HepG2 (cell line): ENCODE results near the gene LCA5. TPM values are rescaled to one million over a fixed set of nuclear protein-coding genes. Genes with fewer than 3 reads are reported as not detected.

Experiments
- CBX5 ChIP-seq: sonication (generic); formaldehyde crosslinking; IDR thresholded peaks from 2 replicates; pipeline ENCODE4 v1.4.0; 2020; ENCODE audit warnings: missing genetic modification reagents, borderline replicate concordance
- FUBP1 ChIP-seq: sonication (generic); formaldehyde crosslinking; IDR thresholded peaks from 2 replicates; pipeline ENCODE4 v1.5.1; 2020; ENCODE audit warnings: missing genetic modification reagents, mild to moderate bottlenecking, borderline replicate concordance
- GTF3A ChIP-seq: sonication (generic); formaldehyde crosslinking; conservative IDR thresholded peaks from 2 replicates; pipeline ENCODE4 v1.4.0; 2020; ENCODE audit warnings: mild to moderate bottlenecking, missing genetic modification reagents
- KAT2B ChIP-seq: fragments of 150-350 bp; IDR thresholded peaks from 2 replicates; pipeline ENCODE4 v1.6.1; 2014; ENCODE audit warnings: low read depth, low read length, borderline replicate concordance
- NRL ChIP-seq: sonication (generic); formaldehyde crosslinking; IDR thresholded peaks from 2 replicates; pipeline ENCODE4 v1.5.0; 2020; ENCODE audit warnings: missing genetic modification reagents, mild to moderate bottlenecking, moderate library complexity, borderline replicate concordance
- PAWR ChIP-seq: sonication (generic); formaldehyde crosslinking; IDR thresholded peaks from 2 replicates; pipeline ENCODE4 v1.4.0; 2020; ENCODE audit warnings: missing genetic modification reagents, mild to moderate bottlenecking, borderline replicate concordance
- ZFP90 ChIP-seq: sonication (generic); formaldehyde crosslinking; IDR thresholded peaks from 2 replicates; pipeline ENCODE4 v1.8.0; 2022; ENCODE audit warnings: missing genetic modification reagents, mild to moderate bottlenecking, inconsistent platforms, borderline replicate concordance
- ZFYVE20 ChIP-seq: sonication (generic); formaldehyde crosslinking; IDR thresholded peaks from 2 replicates; pipeline ENCODE4 v1.8.0; 2023; ENCODE audit warnings: low read depth, mild to moderate bottlenecking, moderate library complexity, missing genetic modification reagents, borderline replicate concordance
- ZNF30 ChIP-seq: sonication (generic); formaldehyde crosslinking; IDR thresholded peaks from 2 replicates; pipeline ENCODE4 v1.5.0; 2020; ENCODE audit warnings: mild to moderate bottlenecking, missing genetic modification reagents
- ZNF33B ChIP-seq: sonication (generic); formaldehyde crosslinking; IDR thresholded peaks from 2 replicates; pipeline ENCODE4 v1.5.1; 2020; ENCODE audit warnings: mild to moderate bottlenecking, missing genetic modification reagents
- ZNF546 ChIP-seq: sonication (generic); formaldehyde crosslinking; conservative IDR thresholded peaks from 2 replicates; pipeline ENCODE4 v1.8.1; 2023; ENCODE audit warnings: mild to moderate bottlenecking, missing genetic modification reagents
- ZNF557 ChIP-seq: sonication (generic); formaldehyde crosslinking; IDR thresholded peaks from 2 replicates; pipeline ENCODE4 v1.4.0; 2020; ENCODE audit warnings: missing genetic modification reagents
- ZNF607 ChIP-seq: sonication (generic); formaldehyde crosslinking; IDR thresholded peaks from 2 replicates; pipeline ENCODE4 v1.5.1; 2020; ENCODE audit warnings: missing genetic modification reagents, mild to moderate bottlenecking, borderline replicate concordance
- ZNF747 ChIP-seq: sonication (generic); formaldehyde crosslinking; IDR thresholded peaks from 2 replicates; pipeline ENCODE4 v1.8.1; 2023; ENCODE audit warnings: missing genetic modification reagents, mild to moderate bottlenecking, borderline replicate concordance
- ZNF781 ChIP-seq: sonication (generic); formaldehyde crosslinking; IDR thresholded peaks from 2 replicates; pipeline ENCODE4 v1.5.1; 2020; ENCODE audit warnings: borderline replicate concordance, mild to moderate bottlenecking, missing genetic modification reagents; ENCODE audit errors: not compliant biosample characterization
- ZNF782 ChIP-seq: sonication (generic); formaldehyde crosslinking; IDR thresholded peaks from 2 replicates; pipeline ENCODE4 v1.4.0; 2020; ENCODE audit warnings: missing genetic modification reagents, mild to moderate bottlenecking, borderline replicate concordance
- ZNF879 ChIP-seq: sonication (generic); formaldehyde crosslinking; IDR thresholded peaks from 2 replicates; pipeline ENCODE4 v1.8.1; 2023; ENCODE audit warnings: missing genetic modification reagents
- ZSCAN20 ChIP-seq: sonication (generic); formaldehyde crosslinking; IDR thresholded peaks from 2 replicates; pipeline ENCODE4 v1.4.0; 2020; ENCODE audit warnings: missing genetic modification reagents, mild to moderate bottlenecking, borderline replicate concordance
- polyA plus RNA-seq, 8 experiments: library from polyadenylated mRNA; depleted of rRNA in 3 of 8; stranded (reverse) in 7 of 8; unstranded in 1 of 8; fragments of >200 nt; fragmentation: Illumina TruSeq in 4 of 8; extraction: Trizol in 4 of 8; gene quantifications; 2 replicates each; pipeline versions ENCODE4 v1.2.1 to v1.2.3, GENCODE V29; 2011 to 2016; ENCODE audit warnings: low read depth in 4 of 8, missing spikeins in 1 of 8, mixed read lengths in 1 of 8; ENCODE audit not compliant: insufficient read depth in 1 of 8
- total RNA-seq, 5 experiments: library from RNA; depleted of rRNA; stranded (reverse); fragments of >200 nt; fragmentation: Illumina TruSeq; extraction: Trizol; gene quantifications; 2 replicates each; pipeline ENCODE4 v1.2.3, GENCODE V29; 2016; ENCODE audit warnings: low read depth in 1 of 5
- TF ChIP-seq, protein P1 (sequence below): sonication (generic); formaldehyde crosslinking; IDR thresholded peaks from 2 replicates; pipeline ENCODE4 v1.4.0; 2020; ENCODE audit warnings: mild to moderate bottlenecking, missing genetic modification reagents

Gene LCA5
- total and polyA plus RNA-seq, 2 of the 13 experiments (the other 11 are each of a cell fraction or from before 2014, with no cell fraction given): 0.84 to 4.6 TPM

- TF ChIP-seq ZNF33B (CRISPR knock-in tag) (no peak), ZNF607 (no peak), ZNF557 (no peak), ZSCAN20 (no peak), KAT2B (no peak), ZNF781 (no peak), ZNF879 (CRISPR knock-in tag) (no peak), ZNF747 (CRISPR knock-in tag) (no peak), ZNF546 (no peak), ZNF30 (CRISPR knock-in tag) (no peak), GTF3A (CRISPR knock-in tag) (0 out of 2 replicates have a peak, but pooled peaks have one; percentile 47), ZFYVE20 (CRISPR knock-in tag) (no peak), PAWR (no peak), CBX5 (CRISPR knock-in tag) (no peak), ZNF782 (CRISPR knock-in tag) (peak; percentile 45; the same call in 1 of the 2 replicates), ZFP90 (CRISPR knock-in tag) (peak; percentile 65; the same call in 1 of the 2 replicates), NRL (CRISPR knock-in tag) (peak; percentile 70; the same call in 1 of the 2 replicates), FUBP1 (no peak)
- TF ChIP-seq, protein P1, sequence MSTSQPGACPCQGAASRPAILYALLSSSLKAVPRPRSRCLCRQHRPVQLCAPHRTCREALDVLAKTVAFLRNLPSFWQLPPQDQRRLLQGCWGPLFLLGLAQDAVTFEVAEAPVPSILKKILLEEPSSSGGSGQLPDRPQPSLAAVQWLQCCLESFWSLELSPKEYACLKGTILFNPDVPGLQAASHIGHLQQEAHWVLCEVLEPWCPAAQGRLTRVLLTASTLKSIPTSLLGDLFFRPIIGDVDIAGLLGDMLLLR: no peak; the same call in 1 of the 2 replicates
Measured at GRCh38 chr6:79536954-79537747, at the start of gene LCA5 (continued).
